Measurements from ENCODE around the gene PRKCZ.

Gene PRKCZ

DNA sequence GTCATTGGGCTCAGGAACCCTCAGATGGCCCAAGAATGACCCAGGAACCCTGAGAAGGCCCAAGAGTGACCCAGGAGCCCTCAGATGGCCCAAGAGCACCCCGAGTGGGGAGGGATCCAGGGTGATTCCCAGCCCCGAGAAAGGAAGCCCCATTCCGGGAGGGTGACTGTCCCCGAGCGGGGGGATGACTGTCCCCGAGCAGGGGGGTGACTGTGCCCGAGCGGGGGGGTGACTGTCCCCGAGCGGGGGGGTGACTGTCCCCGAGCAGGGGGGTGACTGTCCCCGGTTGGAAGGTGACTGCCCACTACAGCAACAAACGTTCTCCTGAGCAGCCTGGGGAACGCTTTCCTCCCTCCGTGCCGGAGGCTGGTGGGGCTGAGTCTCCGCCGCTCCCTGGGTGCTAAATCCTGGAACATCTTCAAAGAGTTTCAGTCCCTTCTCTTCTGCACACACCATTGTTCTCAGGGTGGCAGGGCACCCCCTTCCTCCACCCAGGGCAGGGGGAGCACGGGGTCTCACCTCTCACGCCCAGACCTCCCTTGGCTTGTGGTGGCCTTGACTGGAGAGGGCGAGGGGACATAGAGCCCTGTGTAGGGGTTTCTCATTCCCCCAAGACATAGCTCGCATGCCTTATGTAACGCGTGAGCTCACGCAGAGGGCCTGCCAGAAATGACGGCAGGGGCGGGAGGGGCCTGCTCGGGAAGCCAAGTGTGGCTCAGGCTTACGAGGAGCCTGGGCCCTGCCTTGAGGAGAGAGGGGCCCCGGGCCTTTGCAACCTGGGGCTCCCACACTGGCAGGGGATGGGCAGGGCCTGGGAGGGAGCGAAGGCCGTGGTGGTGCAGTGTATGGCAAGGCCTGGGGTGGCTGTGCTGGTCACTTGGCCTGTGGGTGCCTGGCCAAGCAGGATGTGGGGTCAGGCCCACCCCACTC, 163.6 kb downstream of the PRKCZ start:
- no peak for DNase-seq

DNA sequence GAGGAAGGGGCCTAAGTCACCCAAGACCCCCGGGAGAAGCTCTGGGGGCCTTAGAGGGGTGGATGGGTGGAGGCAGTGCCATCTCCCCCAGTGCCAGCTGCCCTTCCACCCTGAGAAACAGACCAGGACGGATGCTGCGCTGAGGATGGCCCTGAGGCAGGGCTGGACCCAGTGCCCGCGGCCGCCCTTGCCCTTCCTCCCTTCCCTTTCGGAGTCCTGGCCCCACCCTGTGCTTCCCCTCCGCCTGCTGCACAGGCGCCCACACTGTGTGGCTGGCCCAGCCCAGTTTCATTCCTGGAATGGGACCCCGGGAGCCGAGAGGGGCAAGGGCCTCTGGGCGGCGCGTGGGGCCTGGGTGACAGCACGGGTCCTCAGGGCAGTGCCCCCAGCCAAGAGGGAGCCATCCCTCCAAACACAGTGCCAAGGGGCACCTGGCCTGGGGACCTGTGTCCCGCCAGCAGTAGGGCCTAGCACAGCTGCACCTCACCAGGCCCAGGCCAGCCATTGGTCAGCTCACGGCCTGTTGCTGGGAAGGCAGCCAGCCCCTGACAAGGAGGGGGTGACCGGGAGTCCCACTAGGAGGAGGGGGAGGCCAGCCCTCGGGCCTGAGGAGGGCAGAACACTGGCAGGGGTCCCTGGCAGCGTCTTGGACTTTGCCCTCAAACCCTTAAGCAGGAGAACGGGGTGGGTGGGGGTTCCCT, 164.5 kb downstream of the PRKCZ start:
- DNase-seq = no peak

DNA sequence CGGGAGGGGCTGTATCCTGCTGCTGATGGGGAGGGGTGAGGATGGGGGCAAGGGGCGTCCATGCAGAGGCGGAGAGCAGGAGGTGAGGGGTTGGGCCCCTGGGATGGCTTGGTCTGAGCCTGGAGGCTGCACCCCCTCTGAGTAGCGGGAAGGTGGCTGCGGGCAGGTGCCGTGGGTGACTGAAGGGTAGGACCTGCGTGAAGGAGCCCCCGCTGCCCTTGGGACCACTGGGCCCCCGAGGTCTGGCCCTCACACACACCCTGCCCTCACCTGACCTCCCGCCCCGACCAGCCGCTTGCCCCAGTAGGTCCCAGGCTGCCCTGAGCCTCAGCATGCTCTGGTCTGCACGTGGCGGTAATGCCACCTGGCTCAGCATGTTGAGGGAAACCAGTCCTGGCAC, 165.1 kb downstream of the PRKCZ start:
- no peak for DNase-seq

DNA sequence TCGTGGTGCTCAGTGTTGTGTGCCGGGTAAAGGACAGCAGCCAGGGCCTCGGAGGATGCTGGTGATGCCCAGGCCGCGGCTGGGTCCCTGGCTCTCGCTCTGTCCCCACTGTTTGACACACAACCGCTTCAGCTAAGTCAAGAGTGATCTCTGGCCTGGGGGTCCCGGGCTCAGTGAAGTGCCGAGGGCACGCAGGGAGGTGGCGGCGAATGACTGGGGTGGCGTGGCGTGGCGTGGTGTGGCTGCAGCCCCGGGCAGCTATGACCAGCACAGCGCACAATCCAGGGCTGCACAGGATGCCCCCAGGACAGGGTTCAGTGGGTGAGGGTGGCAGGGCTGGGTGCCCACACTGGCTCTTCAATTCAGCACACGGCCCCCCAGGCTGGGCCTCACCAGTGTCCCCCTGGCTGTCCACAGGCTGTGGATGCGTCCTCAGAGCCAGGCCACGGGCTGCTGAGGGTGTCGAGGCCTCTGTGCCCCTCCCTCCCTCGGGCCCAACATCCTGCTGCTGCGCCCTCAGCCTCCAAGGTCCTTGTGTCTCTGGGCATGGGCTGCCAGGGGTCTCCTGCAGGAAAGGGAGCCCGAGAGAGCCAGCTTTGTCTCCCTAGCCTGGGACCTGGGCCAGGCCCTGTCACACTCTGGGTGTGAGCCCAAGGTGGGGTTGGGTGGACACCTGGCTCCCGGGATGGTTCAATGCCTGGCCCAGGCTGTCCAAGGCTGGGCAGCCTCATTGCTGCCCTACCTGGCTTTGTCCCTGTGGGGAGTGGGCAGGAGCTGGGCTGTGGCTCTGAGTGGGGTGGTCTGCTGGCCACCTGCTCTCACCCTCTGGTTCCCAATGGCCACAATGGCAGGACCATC, 165.9 kb downstream of the PRKCZ start:
- DNase-seq = no peak

DNA sequence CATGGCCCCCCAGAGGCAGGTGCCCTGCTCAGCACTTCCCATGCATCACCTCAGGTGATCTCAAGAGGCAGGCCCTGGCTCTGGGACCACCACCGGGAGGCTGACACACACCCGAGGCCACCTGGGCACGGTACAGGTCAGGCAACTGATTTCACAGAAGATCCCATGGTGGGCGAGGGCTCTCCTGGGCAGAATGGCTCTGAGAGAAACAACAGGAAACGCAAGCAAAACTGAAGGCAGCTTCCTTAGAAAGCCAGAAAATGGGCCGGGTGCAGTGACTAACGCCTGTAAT, 166.5 kb downstream of the PRKCZ start:
- DNase-seq = no peak

DNA sequence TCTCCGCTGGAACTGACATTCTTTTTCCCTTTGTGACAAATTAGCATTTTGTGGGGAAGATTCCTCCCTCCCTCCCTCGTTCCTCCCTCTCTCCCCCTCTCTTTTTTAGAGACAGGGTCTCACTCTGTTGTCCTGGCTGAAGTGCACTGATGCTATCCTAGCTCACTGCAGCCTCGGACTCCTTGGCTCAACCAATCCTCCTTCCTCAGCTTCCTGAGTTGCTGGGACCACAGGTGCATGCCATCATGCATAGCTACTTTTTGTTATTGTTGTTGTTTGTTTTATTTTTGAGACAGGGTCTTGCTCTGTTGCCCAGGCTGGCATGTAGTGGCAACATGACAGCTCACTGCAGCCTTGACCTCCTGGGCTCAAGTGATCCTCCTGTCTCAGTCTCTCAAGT, 171.1 kb downstream of the PRKCZ start:
- DNase-seq = no peak

DNA sequence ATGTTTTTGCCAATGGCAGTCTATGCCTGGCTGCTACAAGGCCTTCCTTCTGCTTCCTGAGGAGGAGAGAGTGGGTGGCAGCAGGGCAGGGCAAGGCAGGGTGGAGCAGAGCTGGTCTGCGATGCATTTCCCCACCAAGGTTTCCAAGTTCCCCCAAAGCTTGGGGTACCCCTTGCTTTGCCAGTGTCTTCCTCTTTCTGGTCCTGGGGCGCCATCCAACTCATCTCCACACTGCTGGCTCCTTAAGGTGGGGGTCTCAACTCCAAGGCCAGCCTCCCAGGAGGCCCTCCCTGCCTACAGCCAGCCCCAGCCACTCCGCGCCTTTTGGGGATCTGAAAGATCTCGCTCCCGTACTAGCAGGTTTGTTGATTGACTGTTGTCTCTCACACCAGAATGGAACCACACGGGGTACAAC, 174.0 kb downstream of the PRKCZ start:
- DNase-seq = no peak

DNA sequence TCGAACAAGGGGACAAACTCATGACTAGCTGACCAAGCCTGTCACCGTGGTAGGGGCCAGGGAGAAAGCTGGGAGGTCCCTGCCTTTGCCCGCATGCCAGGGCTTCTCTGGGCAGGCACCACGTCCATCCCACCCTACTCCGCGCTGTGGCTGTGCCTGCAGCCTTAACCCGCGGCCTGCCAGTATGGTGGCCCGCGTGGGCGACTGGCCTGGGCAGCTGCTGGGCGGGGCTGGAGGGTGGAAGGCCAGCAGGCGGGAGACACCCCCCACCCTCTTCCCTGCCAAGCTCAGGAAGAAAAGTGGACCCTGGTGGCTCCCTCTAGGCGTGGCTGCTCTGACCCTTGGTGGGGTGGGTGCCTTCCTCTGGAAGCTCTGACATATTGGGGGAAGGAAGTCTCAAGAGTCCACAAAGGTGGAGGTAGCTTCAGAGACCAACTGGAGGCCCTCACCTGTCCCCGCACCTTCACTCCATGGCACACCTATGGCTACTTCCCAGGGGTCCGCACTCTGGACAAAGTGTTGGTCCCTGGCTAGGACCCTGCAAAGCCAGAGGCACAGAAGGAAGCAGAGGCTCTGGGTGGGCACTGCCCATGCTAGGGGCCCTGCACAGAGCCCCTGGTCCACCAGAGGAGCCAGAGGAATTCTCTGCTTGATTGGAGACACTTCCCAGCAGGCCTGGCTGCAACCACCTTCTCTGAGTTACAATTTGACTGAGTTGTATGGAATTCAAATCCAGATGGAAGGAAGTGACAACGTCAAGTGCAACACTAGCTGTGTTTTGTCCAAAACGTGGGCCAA, 174.6 kb downstream of the PRKCZ start:
- no peak for DNase-seq

DNA sequence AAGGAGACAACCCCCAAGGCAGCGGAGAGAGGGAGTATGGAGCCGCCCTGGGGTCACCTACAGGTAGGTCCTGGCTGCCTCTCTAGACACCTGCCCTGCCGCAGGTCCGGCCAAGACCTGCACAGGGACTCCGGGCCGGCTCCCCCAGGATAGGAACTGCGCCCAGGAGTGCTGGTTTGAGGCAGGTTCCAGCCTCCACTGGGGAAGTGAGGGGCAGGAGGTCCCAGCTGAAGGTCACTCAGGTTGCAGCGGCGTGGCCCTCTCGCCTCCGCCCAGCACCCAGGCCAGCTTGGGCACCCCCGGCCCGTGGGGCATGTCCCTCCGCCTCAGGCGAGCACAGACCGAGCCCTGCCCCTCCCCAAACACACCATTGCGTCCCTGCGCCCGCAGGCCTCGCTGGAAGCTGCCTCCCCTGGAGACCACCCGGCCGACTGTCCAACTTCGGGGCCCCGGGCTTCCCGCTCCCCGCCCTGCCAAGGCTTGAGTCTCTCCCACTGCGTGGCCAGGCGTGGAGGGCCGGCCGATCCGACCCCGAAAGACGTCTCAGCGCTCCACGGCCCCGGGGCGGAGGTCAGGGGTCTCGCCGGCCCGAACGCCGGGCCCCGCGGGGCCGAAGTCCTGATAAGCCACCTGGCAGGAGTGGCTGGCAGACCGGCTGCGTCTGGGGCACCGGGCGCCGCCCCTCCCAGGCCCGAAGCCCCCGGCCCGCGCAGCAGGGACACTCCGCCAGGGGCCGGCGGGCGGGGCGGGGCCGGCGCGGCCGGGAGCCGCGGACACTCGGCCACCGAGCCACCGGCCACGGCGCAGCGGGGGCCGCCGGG, 176.5 kb downstream of the PRKCZ start:
- no peak for DNase-seq

DNA sequence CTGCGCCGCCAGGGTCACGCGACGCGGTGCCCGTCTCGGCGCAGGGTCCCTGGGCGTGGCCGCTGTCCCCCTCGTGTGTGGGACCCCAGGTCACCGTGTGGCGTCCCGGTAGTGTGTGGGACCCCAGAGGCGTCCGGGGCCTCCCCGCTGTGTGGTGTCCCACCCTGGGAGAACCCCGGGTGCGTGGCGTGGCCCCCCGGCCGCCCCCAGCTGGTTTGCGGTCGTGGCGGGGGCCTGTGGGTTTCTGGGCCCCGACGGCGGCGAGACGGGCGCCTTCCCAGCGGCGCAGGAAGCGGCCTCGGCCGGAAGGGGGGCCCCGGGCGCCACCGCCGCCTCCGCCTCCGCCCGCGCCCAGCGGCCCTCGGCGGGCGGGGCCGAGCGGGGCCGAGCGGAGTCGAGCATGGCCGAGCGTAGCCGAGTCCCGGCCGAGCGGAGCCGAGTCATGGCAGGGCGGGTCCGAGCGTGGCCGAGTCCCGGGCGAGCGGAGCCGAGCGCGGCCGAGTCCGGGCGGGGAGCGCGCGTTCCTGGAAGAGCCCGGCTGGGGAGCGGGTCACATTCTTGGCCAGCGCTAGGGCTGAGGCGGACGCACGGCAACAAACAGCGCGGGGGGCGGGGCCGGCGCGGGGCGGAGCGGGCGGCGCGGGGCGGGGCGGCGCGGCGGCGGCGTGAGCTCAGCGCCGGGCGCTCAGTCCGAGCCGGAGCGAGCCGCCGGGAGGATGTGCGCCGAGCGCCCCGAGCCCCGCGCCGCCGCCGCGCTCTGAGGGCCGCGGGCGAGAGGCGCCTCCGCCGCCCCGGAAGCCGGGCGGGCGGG, 177.3 kb downstream of the PRKCZ start:
- peak; percentile 93 for DNase-seq

DNA sequence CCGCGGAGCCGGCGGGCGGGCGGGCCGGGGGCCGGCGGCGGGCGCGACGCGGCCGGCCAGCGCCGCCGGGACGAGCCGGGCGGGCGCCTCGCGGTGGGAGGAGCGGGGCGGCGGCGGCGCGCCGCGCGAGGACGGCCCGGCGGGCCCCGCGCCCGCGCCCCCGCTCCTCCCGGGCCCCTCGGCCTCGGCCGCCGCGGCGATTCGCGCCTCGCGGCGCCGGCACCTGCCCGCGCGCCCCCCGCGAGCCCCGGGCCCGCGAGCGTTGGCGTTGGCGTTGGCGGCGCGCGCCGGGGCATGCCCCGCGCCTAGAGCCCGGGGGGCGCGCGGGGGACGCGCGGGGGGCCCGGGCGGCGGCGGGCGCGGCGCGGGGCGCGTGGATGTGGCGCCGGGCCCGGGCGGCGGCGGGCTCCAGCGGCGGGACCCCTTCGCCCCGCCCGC, 178.0 kb downstream of the PRKCZ start, which contains the start of gene SKI:
Gene SKI, plus strand, starts transcription at position 163 of the 438 bp plus-strand sequence. CDS start 448 bp downstream, outside the sequence.
- DNase-seq = no peak

DNA sequence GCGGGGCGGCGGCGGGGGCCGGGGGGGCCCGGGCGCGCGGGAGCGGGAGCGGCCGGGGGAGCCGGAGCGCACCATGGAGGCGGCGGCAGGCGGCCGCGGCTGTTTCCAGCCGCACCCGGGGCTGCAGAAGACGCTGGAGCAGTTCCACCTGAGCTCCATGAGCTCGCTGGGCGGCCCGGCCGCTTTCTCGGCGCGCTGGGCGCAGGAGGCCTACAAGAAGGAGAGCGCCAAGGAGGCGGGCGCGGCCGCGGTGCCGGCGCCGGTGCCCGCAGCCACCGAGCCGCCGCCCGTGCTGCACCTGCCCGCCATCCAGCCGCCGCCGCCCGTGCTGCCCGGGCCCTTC, 178.5 kb downstream of the PRKCZ start:
- no peak for DNase-seq

DNA sequence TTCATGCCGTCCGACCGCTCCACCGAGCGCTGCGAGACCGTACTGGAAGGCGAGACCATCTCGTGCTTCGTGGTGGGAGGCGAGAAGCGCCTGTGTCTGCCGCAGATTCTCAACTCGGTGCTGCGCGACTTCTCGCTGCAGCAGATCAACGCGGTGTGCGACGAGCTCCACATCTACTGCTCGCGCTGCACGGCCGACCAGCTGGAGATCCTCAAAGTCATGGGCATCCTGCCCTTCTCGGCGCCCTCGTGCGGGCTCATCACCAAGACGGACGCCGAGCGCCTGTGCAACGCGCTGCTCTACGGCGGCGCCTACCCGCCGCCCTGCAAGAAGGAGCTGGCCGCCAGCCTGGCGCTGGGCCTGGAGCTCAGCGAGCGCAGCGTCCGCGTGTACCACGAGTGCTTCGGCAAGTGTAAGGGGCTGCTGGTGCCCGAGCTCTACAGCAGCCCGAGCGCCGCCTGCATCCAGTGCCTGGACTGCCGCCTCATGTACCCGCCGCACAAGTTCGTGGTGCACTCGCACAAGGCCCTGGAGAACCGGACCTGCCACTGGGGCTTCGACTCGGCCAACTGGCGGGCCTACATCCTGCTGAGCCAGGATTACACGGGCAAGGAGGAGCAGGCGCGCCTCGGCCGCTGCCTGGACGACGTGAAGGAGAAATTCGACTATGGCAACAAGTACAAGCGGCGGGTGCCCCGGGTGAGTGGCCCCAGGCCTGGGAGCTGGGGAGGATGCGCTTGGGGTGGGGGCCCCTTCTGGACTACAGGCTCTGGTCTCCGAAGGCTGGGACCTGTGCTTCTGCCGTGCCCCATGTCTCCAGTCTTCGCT, 179.0 kb downstream of the PRKCZ start:
- peak; percentile 61 for DNase-seq

DNA sequence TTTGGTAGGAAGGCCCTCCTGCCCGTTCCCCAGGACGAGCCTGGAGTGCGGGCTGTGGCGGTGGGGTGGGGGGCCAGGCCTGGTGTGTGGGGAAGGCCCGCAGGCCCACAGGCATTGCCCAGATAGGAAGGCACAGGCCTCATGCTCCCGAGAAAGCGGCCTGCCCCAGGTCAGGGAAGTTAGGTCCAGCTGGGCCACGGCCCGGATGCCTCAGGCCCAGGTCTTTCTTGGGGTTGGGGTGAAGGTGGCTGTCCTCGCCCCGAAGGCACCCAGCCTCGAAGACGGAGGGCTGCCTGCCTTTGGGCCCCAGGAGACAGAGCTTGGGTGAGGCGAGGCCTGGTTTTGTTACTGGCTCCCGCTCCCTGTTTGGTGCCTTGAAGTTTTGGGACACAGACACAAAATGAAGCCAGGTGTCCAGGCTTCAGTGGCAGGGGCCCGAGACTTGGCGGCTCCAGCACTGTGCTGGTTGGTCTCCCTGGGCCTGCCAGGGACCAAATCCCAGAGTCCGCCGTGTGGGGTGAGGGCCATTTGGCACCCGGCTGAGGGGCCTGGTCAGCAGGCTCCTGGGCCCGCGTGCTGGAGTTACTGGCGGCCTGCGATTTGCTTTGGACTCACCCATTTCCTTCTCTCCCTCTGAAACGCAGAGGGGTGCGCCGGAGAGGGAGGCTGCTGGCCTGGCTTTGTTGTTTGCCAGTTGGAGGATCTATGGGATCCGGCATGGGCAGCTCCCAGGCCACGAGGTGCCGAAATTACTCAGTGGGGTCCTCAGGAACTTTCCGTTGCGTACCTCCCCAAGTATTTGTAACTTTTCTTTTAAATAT, 179.9 kb downstream of the PRKCZ start:
- no peak for DNase-seq

DNA sequence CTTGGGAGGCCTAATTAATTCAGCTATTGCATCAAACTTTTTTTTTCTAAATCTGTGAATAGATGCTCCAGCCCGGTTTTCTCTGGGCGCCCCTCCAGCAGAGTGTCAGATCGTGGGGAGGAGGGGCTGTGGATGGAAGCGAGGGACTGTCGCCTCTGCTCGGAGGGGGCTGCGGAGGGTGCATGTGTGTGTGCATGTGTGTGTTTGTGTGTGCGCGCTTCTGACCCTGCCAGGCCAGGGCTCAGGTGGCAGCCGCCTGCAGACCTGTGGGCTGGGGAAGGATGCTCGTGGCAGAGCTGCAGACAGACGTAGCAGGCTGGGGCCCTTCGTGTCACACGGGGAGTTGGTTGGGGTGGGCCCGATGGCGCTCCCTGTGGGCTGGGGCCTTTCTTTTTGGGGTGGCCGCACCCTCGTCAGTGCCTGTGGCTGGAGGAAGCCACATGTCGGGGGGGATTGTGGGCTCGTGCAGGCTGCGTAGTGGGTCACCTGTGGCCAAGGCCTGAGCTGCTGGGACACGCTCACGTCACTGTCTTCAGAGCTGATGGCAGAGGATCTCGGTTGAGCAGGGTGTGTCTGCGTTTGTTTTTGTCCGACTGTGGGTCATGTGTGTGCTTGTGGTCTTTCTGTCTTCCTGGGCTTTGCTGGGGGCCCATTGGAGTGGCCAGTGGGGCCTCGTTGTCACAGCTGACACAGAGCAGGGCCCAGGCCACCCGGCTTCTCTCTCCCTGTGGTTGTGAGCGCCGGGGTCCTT, 180.7 kb downstream of the PRKCZ start:
- DNase-seq = peak; percentile 40

DNA sequence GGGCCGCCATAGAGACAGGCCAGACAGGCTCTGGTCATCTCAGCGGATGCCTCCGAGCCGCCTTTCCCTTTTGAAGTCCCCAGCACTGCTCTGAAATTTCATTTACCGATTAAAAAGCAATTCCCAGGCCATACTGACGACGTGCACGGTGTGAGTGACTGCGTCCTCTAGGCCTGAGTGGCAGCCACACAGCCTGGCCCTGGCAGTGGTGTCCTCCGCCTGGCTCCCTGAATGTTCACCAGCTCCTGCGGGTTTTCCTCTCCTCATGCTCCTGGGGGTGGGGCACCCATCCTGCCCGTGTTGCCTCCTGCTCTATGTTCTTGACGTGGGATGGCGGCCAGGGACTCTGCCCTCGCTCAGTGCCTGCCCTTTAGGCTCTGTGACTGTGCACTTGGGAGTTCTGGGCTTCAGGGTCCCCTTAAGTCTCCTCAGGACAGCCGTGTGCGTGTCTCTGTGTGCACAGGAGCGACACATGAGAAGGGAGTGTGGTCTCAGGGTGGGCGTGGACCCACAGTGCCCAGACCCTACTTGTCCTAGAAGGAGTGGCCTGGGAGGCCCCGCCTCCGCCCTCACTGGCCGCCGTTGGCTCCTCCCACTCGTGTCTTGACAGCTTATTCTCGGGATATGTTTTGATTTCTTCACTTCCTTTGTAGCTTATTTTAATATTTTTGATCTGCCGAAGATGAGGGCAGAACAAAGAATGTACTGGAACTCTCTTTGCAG, 181.5 kb downstream of the PRKCZ start:
- DNase-seq = peak; percentile 70

DNA sequence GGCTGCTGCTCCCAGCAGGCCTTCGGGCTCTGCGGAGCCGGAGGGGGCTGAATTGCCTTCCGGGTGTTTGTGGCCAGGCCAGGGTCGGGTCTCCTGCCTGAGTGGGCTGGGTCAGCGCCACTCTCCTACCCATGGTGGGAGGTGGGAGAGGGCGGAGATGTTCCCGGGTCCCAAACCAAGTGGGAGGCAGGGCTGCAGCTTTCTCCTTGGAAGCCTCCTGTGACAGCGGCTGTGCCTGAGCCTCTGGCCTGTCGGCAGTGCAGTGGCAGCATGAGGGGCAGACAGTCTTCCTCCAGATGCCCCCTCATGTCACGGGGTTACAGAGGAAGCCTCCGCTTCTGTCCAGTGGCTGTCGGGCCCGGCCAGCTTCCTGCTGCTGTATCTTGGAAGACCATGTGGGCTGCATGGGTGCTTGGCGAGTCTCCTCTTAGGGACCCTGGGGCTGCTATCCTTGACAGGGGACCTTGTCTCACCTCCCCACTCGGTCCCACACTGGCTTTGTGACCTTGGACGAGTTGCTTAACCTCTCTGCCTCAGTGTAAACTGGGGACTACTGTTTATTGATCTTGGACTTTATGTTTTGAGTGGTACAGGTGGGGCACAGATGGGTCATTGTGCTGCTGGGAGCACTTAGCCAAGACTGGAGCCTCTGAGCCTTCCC, 182.2 kb downstream of the PRKCZ start:
- no peak for DNase-seq

Data from stimulated activated CD4-positive, alpha-beta T cell treated with anti-CD3 and anti-CD28 coated beads, Interleukin-4, amount 100 ng/mL, for 1 hour (primary cell).